ENCODE data around the gene SARDH.
A peak's percentile ranks its signal among the peaks of the same experiment; 100 is the strongest.
"Not testable (repeated sequence)": the region's sequence is repeated elsewhere in the genome, so short reads cannot be mapped to it uniquely, and the experiment has no call there.

The SARDH gene

GRCh38 chr9:133679056-133679455, 59.1 kb downstream of the SARDH start:
- no peak overlapping the region for H3K4me3 ChIP-seq (ENCODE audit: low read depth, low read length)
- TF ChIP-seq CTCF (conservative IDR thresholded peaks at IDR 0.05; ENCODE audit: low read depth, low read length) = no peak
- DNase-seq (ENCODE audit: low read depth) = no peak

- no peak for DNase-seq (ENCODE audit: low read depth)
- no peak overlapping the region for H3K4me3 ChIP-seq (ENCODE audit: low read depth, low read length)
- no peak for TF ChIP-seq CTCF (conservative IDR thresholded peaks at IDR 0.05; ENCODE audit: low read depth, low read length)
These were observed 60.8 kb downstream of the SARDH start for GRCh38 chr9:133677126-133678010.

- DNase-seq (ENCODE audit: low read depth) = no peak
- H3K4me3 ChIP-seq (ENCODE audit: low read depth, low read length) = no peak overlapping the region
- no peak for TF ChIP-seq CTCF (conservative IDR thresholded peaks at IDR 0.05; ENCODE audit: low read depth, low read length)
These were observed 61.7 kb downstream of the SARDH start for GRCh38 chr9:133676450-133676849.

GRCh38 chr9:133675796-133676195, 62.4 kb downstream of the SARDH start:
- not testable (repeated sequence) for H3K4me3 ChIP-seq (ENCODE audit: low read depth, low read length)

GRCh38 chr9:133674091-133674490, 64.1 kb downstream of the SARDH start:
- DNase-seq (ENCODE audit: low read depth) = no peak
- H3K4me3 ChIP-seq (ENCODE audit: low read depth, low read length) = no peak overlapping the region
- TF ChIP-seq CTCF (conservative IDR thresholded peaks at IDR 0.05; ENCODE audit: low read depth, low read length) = no peak

More at GRCh38 chr9:133675796-133676195, 62.4 kb downstream of the SARDH start:
- DNase-seq (ENCODE audit: low read depth) = not testable (repeated sequence)

- DNase-seq (ENCODE audit: low read depth) = peak; percentile 69
- no peak for TF ChIP-seq CTCF (conservative IDR thresholded peaks at IDR 0.05; ENCODE audit: low read depth, low read length)
- H3K4me3 ChIP-seq (ENCODE audit: low read depth, low read length) = no peak overlapping the region
These were observed 64.9 kb downstream of the SARDH start for GRCh38 chr9:133673258-133673655.

- no peak for DNase-seq (ENCODE audit: low read depth)
- no peak for TF ChIP-seq CTCF (conservative IDR thresholded peaks at IDR 0.05; ENCODE audit: low read depth, low read length)
These were observed 65.5 kb downstream of the SARDH start for GRCh38 chr9:133672503-133673257.

More at GRCh38 chr9:133672503-133673257, 65.5 kb downstream of the SARDH start:
- H3K4me3 ChIP-seq (ENCODE audit: low read depth, low read length) = no peak overlapping the region
